Heart left ventricle (tissue), 16 donors: ENCODE results near the gene TTC27. TPM values are rescaled to one million over a fixed set of nuclear protein-coding genes. Genes with fewer than 3 reads are reported as not detected.

Source experiments
- ATAC-seq, 4 donors: fragments of 200-7000 bp; cut with Tn5 transposase; one replicate each; pipeline ENCODE4 v1.9.1; 2020 to 2022; ENCODE audit warnings: moderate library complexity in 4 of 4, mild to moderate bottlenecking in 3 of 4, moderate number of reproducible peaks in 1 of 4
- DNase-seq, 5 donors: peaks; one replicate each; pipeline ENCODE4 v3.0.0-alpha.2; 2020
- H3K27ac ChIP-seq, 12 donors: fragments of 200-600 bp; sonication (generic) in 4 of 12; one replicate each; pipeline versions ENCODE4 v1.5.0 to v1.8.0; 2016 to 2022; ENCODE audit warnings: mild to moderate bottlenecking in 2 of 12
- H3K27me3 ChIP-seq, 9 donors: fragments of 200-600 bp; sonication (generic) in 2 of 9; one replicate each; pipeline versions ENCODE4 v1.5.1 to v1.8.0; 2016 to 2022; ENCODE audit warnings: mild to moderate bottlenecking in 3 of 9
- H3K36me3 ChIP-seq, 9 donors: fragments of 200-600 bp; sonication (generic) in 2 of 9; one replicate each; pipeline versions ENCODE4 v1.5.0 to v1.8.0; 2018 to 2022; ENCODE audit warnings: mild to moderate bottlenecking in 2 of 9
- H3K4me1 ChIP-seq, 12 donors: fragments of 200-600 bp; sonication (generic) in 4 of 12; one replicate each; pipeline versions ENCODE4 v1.5.0 to v1.8.0; 2016 to 2022; ENCODE audit warnings: mild to moderate bottlenecking in 3 of 12
- H3K4me3 ChIP-seq, 12 donors: fragments of 200-600 bp; sonication (generic) in 4 of 12; one replicate each; pipeline versions ENCODE4 v1.5.0 to v1.8.0; 2017 to 2022; ENCODE audit warnings: mild to moderate bottlenecking in 9 of 12, moderate library complexity in 4 of 12
- H3K9me3 ChIP-seq, 12 donors: fragments of 200-600 bp; sonication (generic) in 4 of 12; one replicate each; pipeline versions ENCODE4 v1.5.0 to v1.8.0; 2016 to 2022; ENCODE audit warnings: mild to moderate bottlenecking in 1 of 12
- CTCF ChIP-seq, 12 donors: fragments of 200-600 bp; sonication (generic) in 4 of 12; IDR thresholded peaks; one replicate each; pipeline versions ENCODE4 v1.5.0 to v1.8.0; 2018 to 2022; ENCODE audit warnings: antibody characterized with exemption in 12 of 12, mild to moderate bottlenecking in 5 of 12
- POLR2A ChIP-seq, 2 donors: fragments of 450-650 bp; IDR thresholded peaks; one replicate each; pipeline ENCODE4 v1.6.1; 2017; ENCODE audit warnings: antibody characterized with exemption in 2 of 2, mild to moderate bottlenecking in 2 of 2, moderate library complexity in 2 of 2
- WGBS, 4 donors: extraction: QIAGEN DNeasy Blood & Tissue Kit in 2 of 4; methylation state at CpG; one replicate each; pipeline versions ENCODE4 v1.1.5 to v1.1.7; 2013 to 2018; 5-methylcytosine and 5-hydroxymethylcytosine counted together
- intact Hi-C, 10 donors: fragments of 100-400 bp; cut with DNase I; formaldehyde crosslinking; loops; one replicate each; pipeline versions ENCODE4 v1.11.1 to v1.14.2; 2022
- polyA plus RNA-seq, 2 donors: library from polyadenylated mRNA; stranded (reverse); fragments of 200-250 nt; gene quantifications; one replicate each; pipeline ENCODE4 v1.2.3, GENCODE V29; 2013
- total RNA-seq, 9 donors: library from RNA; depleted of rRNA in 2 of 9; stranded (reverse); fragments of >200 nt in 2 of 9; fragmentation: NEBNext Ultra II Directional in 3 of 9; extraction: Animal tissue kit (Norgen Biotek cat#: 25700) in 3 of 9; gene quantifications; one replicate each; pipeline versions ENCODE4 v1.1.0 to v1.2.4, GENCODE V29; 2016 to 2023
- donor health status: ischemic (EF 13 %, LVEDD 7.1; RV severe dilation, severe dysfunction).
- donor health status: healthy with polysubstance abuse.
- donor health status: DM: no; HTN: yes; CAD: no.
- donor health status: DM: no; HTN: no; CAD: no.
- donor health status: ischemic (EF 25% LVEDD 6.9; RV normal size, moderate dysfunction).
- donor health status: ischemic (EF 25% LVEDD 5.7; RV mildly dilated, moderate dysfunction).
- donor health status: healthy.
- donor health status: DM: yes; HTN: yes; CAD: no.
- donor health status: ischemic (EF 35%, LVEDD 5.7; RV mildly dilated, moderate dysfunction).
- donor health status: nonischemic (EF 11% LVEDD 7.7; RV severe dilation, severe dysfunction).
- donor health status: DM: yes; HTN: yes; CAD: no.
- donor health status: PGD.
- donor health status: ischemic (EF 29% LVEDD 5.4; RV normal size, mild dysfunction).
- donor health status: nonischemic (EF 23%, LVEDD 6.1; RV moderate dilation, normal function).

The TTC27 gene
- total and polyA plus RNA-seq, 11 donors = 5.2 to 18.1 (median 11.0) TPM

DNA sequence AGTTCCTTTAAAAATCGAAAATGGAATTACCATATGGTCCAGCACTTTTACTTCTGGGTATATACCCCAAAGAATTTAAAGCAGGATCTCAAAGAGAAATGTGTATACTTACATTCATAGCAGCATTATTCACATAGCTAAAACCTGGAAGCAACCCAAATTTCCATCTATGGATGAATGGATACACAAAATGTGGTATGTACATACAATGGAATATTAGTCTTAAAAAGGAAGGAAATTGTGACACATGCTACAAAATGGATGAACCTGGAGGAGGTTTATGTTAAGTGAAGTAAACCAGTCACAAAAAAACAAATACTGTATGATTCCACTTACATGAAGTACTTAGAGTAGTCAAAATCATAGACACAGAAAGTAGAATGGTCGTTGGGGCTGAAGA lies 171.0 kb downstream of the TTC27 start:
- intact Hi-C loops = no loop called here
- no peak for ATAC-seq
- H3K27me3 ChIP-seq = no peaks in the 10 kb centered on the region

GRCh38 chr2:32801741-32802140 lies 173.9 kb downstream of the TTC27 start:
- ATAC-seq = no peak
- no peak overlapping the region for H3K27ac ChIP-seq
- 95 to 100% (median 98%) methylated on average over 3 of the region's 3 CpGs for WGBS, 4 donors
- H3K4me1 ChIP-seq = peaks cover 0 to 30% (median 0%) of the 10 kb centered on the region in 12 donors
- H3K9me3 ChIP-seq = no peaks in the 10 kb centered on the region
- TF ChIP-seq CTCF (IDR thresholded peaks at IDR 0.05) (no peak), POLR2A (IDR thresholded peaks at IDR 0.05) (no peak)
- intact Hi-C loops = no loop called here
- H3K27me3 ChIP-seq = no peaks in the 10 kb centered on the region
- no peak for DNase-seq
- H3K36me3 ChIP-seq = no peaks in the 10 kb centered on the region
- H3K4me3 ChIP-seq = no peak overlapping the region

More for the DNA sequence above, 171.0 kb downstream of the TTC27 start:
- H3K36me3 ChIP-seq = no peaks in the 10 kb centered on the region
- H3K27ac ChIP-seq = no peak overlapping the region
- WGBS, 4 donors = 88 to 97% (median 94%) methylated on average over 2 of the region's 2 CpGs
- H3K4me3 ChIP-seq = no peak overlapping the region
- no peaks in the 10 kb centered on the region for H3K9me3 ChIP-seq
- H3K4me1 ChIP-seq = peaks cover 0 to 16% (median 0%) of the 10 kb centered on the region in 12 donors
- DNase-seq = no peak
- TF ChIP-seq CTCF (IDR thresholded peaks at IDR 0.05) = no peak
- TF ChIP-seq POLR2A (IDR thresholded peaks at IDR 0.05) = no peak

- WGBS, 4 donors = 85 to 95% (median 89%) methylated on average over 4 of the region's 4 CpGs
- Histone ChIP-seq H3K4me1 (peaks cover 0 to 30% (median 0%) of the 10 kb centered on the region in 12 donors), H3K4me3 (no peak overlapping the region), H3K27me3 (no peaks in the 10 kb centered on the region), H3K9me3 (no peaks in the 10 kb centered on the region), H3K27ac (no peak overlapping the region), H3K36me3 (no peaks in the 10 kb centered on the region)
- no peak for ATAC-seq
- TF ChIP-seq POLR2A (IDR thresholded peaks at IDR 0.05) (no peak), CTCF (IDR thresholded peaks at IDR 0.05) (no peak)
- intact Hi-C loops = no loop called here
- no peak for DNase-seq
Measured at GRCh38 chr2:32802877-32803276, 175.0 kb downstream of the TTC27 start.

DNA sequence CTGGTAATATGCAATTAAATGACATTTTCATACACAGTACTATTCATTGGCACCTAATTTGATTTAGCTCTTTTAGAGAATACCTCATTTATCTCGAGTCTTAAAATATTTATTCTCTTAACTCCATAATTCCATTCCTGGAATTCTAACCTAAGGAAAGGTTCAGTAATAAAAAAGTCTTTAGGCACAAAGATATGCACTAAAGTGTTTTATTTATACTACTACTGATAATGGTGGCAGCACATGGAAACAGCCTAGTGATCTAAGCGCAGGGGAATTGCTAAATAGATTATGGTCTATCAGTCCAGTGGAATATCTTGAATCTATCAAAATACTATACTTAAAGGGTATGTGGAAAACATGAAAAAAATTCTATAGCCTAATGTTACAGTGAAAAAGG lies 176.4 kb downstream of the TTC27 start:
- H3K27ac ChIP-seq = peak overlapping the region in 8 of 12 donors; percentile 30 to 64 (median 46)
- ATAC-seq (peak in 1 of 4 donors; percentile 49), DNase-seq (no peak)
- H3K27me3 ChIP-seq = no peaks in the 10 kb centered on the region
- peaks cover 0 to 30% (median 0%) of the 10 kb centered on the region in 12 donors for H3K4me1 ChIP-seq
- H3K9me3 ChIP-seq = no peaks in the 10 kb centered on the region
- intact Hi-C loops = no loop called here
- peaks cover 0 to 2% (median 0%) of the 10 kb centered on the region in 9 donors for H3K36me3 ChIP-seq
- TF ChIP-seq POLR2A (IDR thresholded peaks at IDR 0.05) (no peak), CTCF (IDR thresholded peaks at IDR 0.05) (no peak)
- H3K4me3 ChIP-seq = no peak overlapping the region
- WGBS, 4 donors = 48 to 61% (median 54%) methylated on average over 2 of the region's 2 CpGs
